Caco-2 (cell line): ENCODE results near the gene HK1. TPM values are rescaled to one million over a fixed set of nuclear protein-coding genes. Genes with fewer than 3 reads are reported as not detected.

Source experiments
- BruUV-seq: library from RNA; stranded (reverse); fragments of 400-500 nt; replicated peaks from 2 replicates; lab custom pipeline; 2021; lab: Mats Ljungman, UMichigan
- CTCF ChIA-PET: fragments of 300-600 bp; sonication (Branson Sonifier 250); formaldehyde crosslinking; loops from one replicate; lab custom pipeline; 2022; ENCODE audit warnings: antibody characterized with exemption; lab: Charles Lee
- POLR2A ChIA-PET: fragments of 300-600 bp; sonication (Branson Sonifier 250); formaldehyde crosslinking; loops from one replicate; lab custom pipeline; 2022; ENCODE audit warnings: antibody characterized with exemption; lab: Charles Lee
- DNase-seq, 2 experiments: peaks; one replicate each; pipeline versions ENCODE4 v3.0.0 to v3.0.0-alpha.2; 2020 to 2022
- H3K27me3 ChIP-seq: replicated peaks from 2 replicates; pipeline ENCODE4 v1.6.0; 2011; ENCODE audit warnings: low read length; ENCODE audit not compliant: control insufficient read depth, insufficient read depth
- H3K36me3 ChIP-seq: 2 replicates; pipeline ENCODE4 v1.5.1; 2011; ENCODE audit warnings: low read length; ENCODE audit not compliant: control insufficient read depth, insufficient read depth
- H3K4me1 ChIP-seq: fragments of 250-450 bp; sonication (Bioruptor Pico); 2 replicates; pipeline ENCODE4 v1.5.1; 2020; ENCODE audit warnings: mild to moderate bottlenecking
- H3K4me3 ChIP-seq: 2 replicates; pipeline ENCODE4 v1.5.1; 2011; ENCODE audit warnings: low read depth, mild to moderate bottlenecking, control low read depth, low read length
- H3K9me3 ChIP-seq: fragments of 250-450 bp; sonication (Bioruptor Pico); 2 replicates; pipeline ENCODE4 v1.5.1; 2020; ENCODE audit warnings: mild to moderate bottlenecking, moderate library complexity
- H3K27ac Mint-ChIP-seq: one replicate; pipeline ENCODE4 v1.8.0; 2022; ENCODE audit warnings: mixed read lengths; ENCODE audit not compliant: unreplicated experiment
- H3K27me3 Mint-ChIP-seq: one replicate; pipeline ENCODE4 v1.8.0; 2022; ENCODE audit warnings: mixed read lengths; ENCODE audit not compliant: insufficient read depth, unreplicated experiment
- H3K36me3 Mint-ChIP-seq: one replicate; pipeline ENCODE4 v1.8.0; 2022; ENCODE audit warnings: mild to moderate bottlenecking, mixed read lengths; ENCODE audit not compliant: insufficient read depth, unreplicated experiment
- H3K4me1 Mint-ChIP-seq: one replicate; pipeline ENCODE4 v1.8.0; 2022; ENCODE audit warnings: low read depth, mixed read lengths; ENCODE audit not compliant: unreplicated experiment
- H3K4me3 Mint-ChIP-seq: one replicate; pipeline ENCODE4 v1.8.0; 2022; ENCODE audit warnings: mild to moderate bottlenecking, moderate library complexity, mixed read lengths; ENCODE audit not compliant: unreplicated experiment
- H3K9me3 Mint-ChIP-seq: one replicate; pipeline ENCODE4 v1.8.0; 2022; ENCODE audit warnings: mixed read lengths; ENCODE audit not compliant: unreplicated experiment
- CTCF ChIP-seq, 2 experiments: fragments of 200-600 bp in 1 of 2; IDR thresholded peaks; 1 replicate in 1 of 2; 2 replicates in 1 of 2; pipeline versions ENCODE4 v1.5.1 to v1.8.0; 2011 to 2022; ENCODE audit warnings: antibody characterized with exemption in 1 of 2, control low read depth in 1 of 2, inconsistent platforms in 1 of 2, low read depth in 1 of 2, low read length in 1 of 2, mild to moderate bottlenecking in 1 of 2, moderate library complexity in 1 of 2; ENCODE audit not compliant: insufficient read depth in 1 of 2, severe bottlenecking in 1 of 2, unreplicated experiment in 1 of 2
- intact Hi-C: fragments of 100-400 bp; cut with micrococcal nuclease; formaldehyde crosslinking; loops from one replicate; pipeline ENCODE4 v1.10.0; 2022; ENCODE audit not compliant: unreplicated experiment
- total RNA-seq: library from RNA; stranded (reverse); gene quantifications from 2 replicates; pipeline ENCODE4 v1.2.3, GENCODE V29; 2022

HK1 gene
- total RNA-seq, 1 experiment from 2014 or later: 35.4 TPM

GRCh38 chr10:69311309-69311708 lies 33.0 kb downstream of the HK1 start:
- no peak overlapping the region for H3K27ac Mint-ChIP-seq
- H3K9me3 ChIP-seq: no peaks in the 10 kb centered on the region
- no TSS peak for BruUV-seq
- H3K36me3 Mint-ChIP-seq: peaks cover 10% of the 10 kb centered on the region
- no peaks in the 10 kb centered on the region for H3K27me3 Mint-ChIP-seq
- H3K4me3 ChIP-seq: no peak overlapping the region
- intact Hi-C loops: loop anchor here (10.0 kb wide), 1 partner anchor 187 kb away; the partner anchor contains the start of gene VPS26A
- H3K36me3 ChIP-seq: no peaks in the 10 kb centered on the region
- CTCF ChIA-PET: interaction anchor here (1.3 to 1.8 kb wide), 2 partner anchors 22 to 71 kb away, joined by 3 to 4 read pairs; no protein-coding TSS in a partner anchor
- DNase-seq: no peak
- no peak overlapping the region for H3K4me3 Mint-ChIP-seq
- H3K4me1 ChIP-seq: peaks cover 38% of the 10 kb centered on the region
- H3K27me3 ChIP-seq: no peaks in the 10 kb centered on the region
- H3K9me3 Mint-ChIP-seq: no peaks in the 10 kb centered on the region
- TF ChIP-seq CTCF (IDR thresholded peaks at IDR 0.05; ENCODE audit: insufficient read depth in 1 of 2, low read depth in 1 of 2, low read length in 1 of 2, severe bottlenecking in 1 of 2, unreplicated experiment in 1 of 2): no peak
- POLR2A ChIA-PET: no interaction called here
- peaks cover 28% of the 10 kb centered on the region for H3K4me1 Mint-ChIP-seq

GRCh38 chr10:69312528-69312927 lies 34.2 kb downstream of the HK1 start:
- no peak overlapping the region for H3K27ac Mint-ChIP-seq
- Histone ChIP-seq H3K4me3 (no peak overlapping the region), H3K9me3 (no peaks in the 10 kb centered on the region), H3K36me3 (no peaks in the 10 kb centered on the region), H3K4me1 (peaks cover 50% of the 10 kb centered on the region), H3K27me3 (no peaks in the 10 kb centered on the region)
- H3K4me1 Mint-ChIP-seq: peaks cover 32% of the 10 kb centered on the region
- H3K27me3 Mint-ChIP-seq: no peaks in the 10 kb centered on the region
- no peak for DNase-seq
- ChIA-PET CTCF (interaction anchor here (0.6 to 1.8 kb wide), 4 partner anchors 21 to 73 kb away, joined by 3 to 7 read pairs (median 4); no protein-coding TSS in a partner anchor), POLR2A (no interaction called here)
- intact Hi-C loops: loop anchor here (10.0 kb wide), 1 partner anchor 188 kb away; the partner anchor contains the start of gene VPS26A
- no TSS peak for BruUV-seq
- H3K36me3 Mint-ChIP-seq: peaks cover 10% of the 10 kb centered on the region
- TF ChIP-seq CTCF (IDR thresholded peaks at IDR 0.05; ENCODE audit: insufficient read depth in 1 of 2, low read depth in 1 of 2, low read length in 1 of 2, severe bottlenecking in 1 of 2, unreplicated experiment in 1 of 2): no peak
- no peak overlapping the region for H3K4me3 Mint-ChIP-seq
- no peaks in the 10 kb centered on the region for H3K9me3 Mint-ChIP-seq

- Histone ChIP-seq H3K4me3 (no peak overlapping the region), H3K36me3 (no peaks in the 10 kb centered on the region), H3K27me3 (no peaks in the 10 kb centered on the region), H3K4me1 (peaks cover 60% of the 10 kb centered on the region), H3K9me3 (no peaks in the 10 kb centered on the region)
- intact Hi-C loops: loop anchor here (1.0 to 10.0 kb wide), 4 partner anchors 18 to 190 kb away; partner anchors contain the start of gene VPS26A
- Mint-ChIP-seq H3K4me3 (peak overlapping the region; percentile 38), H3K9me3 (no peaks in the 10 kb centered on the region), H3K4me1 (peaks cover 32% of the 10 kb centered on the region), H3K36me3 (peaks cover 10% of the 10 kb centered on the region), H3K27me3 (no peaks in the 10 kb centered on the region), H3K27ac (peak overlapping the region; percentile 49)
- BruUV-seq: no TSS peak
- ChIA-PET POLR2A (no interaction called here), CTCF (interaction anchor here (0.5 to 0.8 kb wide), 5 partner anchors 18 to 402 kb away, joined by 3 to 5 read pairs (median 3); no protein-coding TSS in a partner anchor)
- peak; percentile 88 to 91 for DNase-seq
- TF ChIP-seq CTCF (IDR thresholded peaks at IDR 0.05; ENCODE audit: insufficient read depth in 1 of 2, low read depth in 1 of 2, low read length in 1 of 2, severe bottlenecking in 1 of 2, unreplicated experiment in 1 of 2): no peak
Measured at GRCh38 chr10:69315100-69315542, 36.8 kb downstream of the HK1 start.
